ENCODE data around the gene CACNA1I. TPM values are rescaled to one million over a fixed set of nuclear protein-coding genes. Genes with fewer than 3 reads are reported as not detected.

The CACNA1I gene
- total RNA-seq, 4 donors from 2014 or later: under 0.01 to 0.15 TPM; not detected in 2

GRCh38 chr22:39656495-39657490 is 86.2 kb downstream of the CACNA1I start:
- intact Hi-C loops (cut with DNase I; ENCODE audit: low total_unique reads): no loop called here
- no peak for TF ChIP-seq POLR2A (IDR thresholded peaks at IDR 0.05)
- no peak for TF ChIP-seq CTCF (IDR thresholded peaks at IDR 0.05)
- H3K27ac ChIP-seq: no peak overlapping the region

GRCh38 chr22:39658367-39658766 is 87.8 kb downstream of the CACNA1I start:
- Histone ChIP-seq H3K4me1 (peaks cover 0 to 7% of the 10 kb centered on the region in 2 donors), H3K9me3 (no peaks in the 10 kb centered on the region), H3K36me3 (no peaks in the 10 kb centered on the region), H3K27ac (no peak overlapping the region), H3K27me3 (peaks cover 0 to 32% of the 10 kb centered on the region in 2 donors), H3K4me3 (no peak overlapping the region)
- intact Hi-C loops (cut with DNase I; ENCODE audit: low total_unique reads): no loop called here
- DNase-seq: no peak
- no peak for TF ChIP-seq POLR2A (IDR thresholded peaks at IDR 0.05)
- TF ChIP-seq CTCF (IDR thresholded peaks at IDR 0.05): no peak

More at GRCh38 chr22:39656495-39657490, 86.2 kb downstream of the CACNA1I start:
- peaks cover 0 to 19% of the 10 kb centered on the region in 2 donors for H3K27me3 ChIP-seq
- H3K9me3 ChIP-seq: no peaks in the 10 kb centered on the region
- peaks cover 0 to under 1% of the 10 kb centered on the region in 2 donors for H3K4me1 ChIP-seq
- DNase-seq: no peak
- no peak overlapping the region for H3K4me3 ChIP-seq
- H3K36me3 ChIP-seq: no peaks in the 10 kb centered on the region

GRCh38 chr22:39658806-39659463 is 88.4 kb downstream of the CACNA1I start:
- H3K27ac ChIP-seq: no peak overlapping the region
- no peak overlapping the region for H3K4me3 ChIP-seq
- no peaks in the 10 kb centered on the region for H3K9me3 ChIP-seq
- no peak for TF ChIP-seq POLR2A (IDR thresholded peaks at IDR 0.05)
- no peak for TF ChIP-seq CTCF (IDR thresholded peaks at IDR 0.05)
- intact Hi-C loops (cut with DNase I; ENCODE audit: low total_unique reads): no loop called here
- no peak for DNase-seq
- H3K27me3 ChIP-seq: peaks cover 0 to 38% of the 10 kb centered on the region in 2 donors
- peaks cover 0 to 7% of the 10 kb centered on the region in 2 donors for H3K4me1 ChIP-seq
- H3K36me3 ChIP-seq: no peaks in the 10 kb centered on the region

GRCh38 chr22:39661501-39661841 is 90.9 kb downstream of the CACNA1I start:
- no peak overlapping the region for H3K4me3 ChIP-seq
- TF ChIP-seq CTCF (IDR thresholded peaks at IDR 0.05): no peak
- TF ChIP-seq POLR2A (IDR thresholded peaks at IDR 0.05): no peak

More at GRCh38 chr22:39661501-39661841, 90.9 kb downstream of the CACNA1I start:
- no peak for DNase-seq
- Histone ChIP-seq H3K27ac (no peak overlapping the region), H3K36me3 (no peaks in the 10 kb centered on the region), H3K27me3 (peaks cover 0 to 37% of the 10 kb centered on the region in 2 donors), H3K4me1 (peaks cover 0 to 7% of the 10 kb centered on the region in 2 donors), H3K9me3 (no peaks in the 10 kb centered on the region)
- intact Hi-C loops (cut with DNase I; ENCODE audit: low total_unique reads): no loop called here
